GM19023 (cell line): ENCODE measurements around the gene CHRNA3.

ENCODE experiments used
- ATAC-seq: cut with Tn5 transposase; IDR thresholded peaks from one replicate; pipeline ENCODE4 v1.9.1; 2021; ENCODE audit warnings: mild to moderate bottlenecking, moderate library complexity; ENCODE audit not compliant: unreplicated experiment

Gene CHRNA3

GRCh38 chr15:78636378-78636859 is 15.6 kb upstream of the CHRNA3 start:
- ATAC-seq, result no peak

DNA sequence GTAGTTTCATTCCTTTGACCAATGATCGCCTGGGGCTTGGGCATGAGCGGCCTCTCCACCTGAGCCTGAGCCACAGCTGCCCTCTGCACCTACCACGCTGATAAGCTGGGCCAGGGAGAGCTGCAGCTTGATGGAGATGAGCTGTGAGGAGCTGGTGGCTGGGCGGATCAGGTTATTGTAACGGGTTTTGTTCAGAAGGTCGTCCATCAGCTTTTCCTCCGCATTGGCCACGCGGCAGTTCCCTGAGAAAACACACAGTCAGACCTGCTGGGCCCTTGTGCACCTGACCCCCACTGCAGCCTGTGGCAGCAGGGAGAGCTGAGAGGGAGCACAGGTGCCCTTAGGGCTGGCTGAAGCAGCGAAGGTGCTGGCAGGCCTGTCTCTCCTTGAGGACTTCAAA is 14.6 kb upstream of the CHRNA3 start:
- ATAC-seq, result no peak

DNA sequence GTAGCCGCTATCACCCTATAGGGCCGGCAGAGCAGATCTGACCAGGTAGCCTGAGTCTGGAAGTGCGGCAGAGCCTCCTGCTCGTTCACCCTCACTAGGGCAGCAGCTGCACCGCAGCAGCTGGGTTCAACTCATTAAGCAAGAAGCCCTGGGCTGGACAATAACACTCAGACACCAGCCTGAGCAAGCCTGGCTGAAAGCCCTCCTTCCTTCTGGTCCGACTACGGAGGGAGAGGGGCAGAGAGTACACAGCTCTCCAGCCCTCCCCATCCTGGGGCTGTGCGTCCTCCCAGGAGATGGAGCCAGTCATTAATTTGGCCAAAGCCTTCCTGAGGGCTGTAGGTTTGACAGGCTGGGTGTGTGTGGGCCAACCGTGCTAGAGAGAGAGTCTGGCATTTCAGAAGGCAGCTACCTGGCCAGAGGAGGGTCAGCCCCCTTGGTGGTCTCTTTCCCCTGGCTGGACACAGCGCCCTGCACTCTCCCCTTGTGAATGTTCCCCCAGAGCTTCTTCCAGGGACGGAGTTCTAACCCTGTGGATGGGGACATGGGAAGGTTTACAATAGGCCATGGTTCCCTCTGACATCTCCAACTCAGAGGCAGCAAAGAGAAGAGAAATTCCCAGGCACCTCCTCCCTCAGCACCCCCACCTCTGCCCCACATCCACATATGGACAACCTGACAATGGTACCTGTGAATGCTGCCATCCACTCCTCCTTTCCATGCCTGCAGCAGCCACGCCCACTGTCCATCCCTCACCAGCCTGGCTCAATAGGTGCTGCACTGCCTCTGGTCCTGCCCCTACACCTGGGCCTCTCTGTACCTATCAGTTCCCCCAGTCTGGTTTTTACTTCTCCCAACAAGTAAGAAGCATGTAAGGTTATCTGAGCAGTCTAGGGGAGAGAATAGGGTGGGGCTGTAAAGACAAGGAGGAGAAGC is 13.7 kb upstream of the CHRNA3 start:
- ATAC-seq, result no peak

DNA sequence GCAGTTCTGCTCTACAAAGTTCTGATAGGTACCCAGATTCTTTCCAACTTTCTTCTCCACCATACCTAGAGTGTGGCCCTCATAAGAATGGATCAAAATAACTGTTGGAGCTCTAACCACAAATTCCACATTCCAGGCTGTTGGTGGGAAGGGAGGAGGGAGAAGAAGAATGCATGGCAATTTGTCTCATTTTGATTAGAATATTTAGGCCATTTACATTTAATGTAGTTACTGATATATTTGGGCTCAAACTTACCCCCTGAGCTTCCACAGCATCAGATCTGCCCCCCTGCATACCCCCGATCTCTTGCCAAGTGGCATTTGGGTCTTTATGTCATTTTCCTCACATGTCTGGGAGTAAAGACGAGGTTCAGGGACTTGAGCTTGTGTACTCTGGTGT is 12.6 kb upstream of the CHRNA3 start:
- no peak for ATAC-seq

DNA sequence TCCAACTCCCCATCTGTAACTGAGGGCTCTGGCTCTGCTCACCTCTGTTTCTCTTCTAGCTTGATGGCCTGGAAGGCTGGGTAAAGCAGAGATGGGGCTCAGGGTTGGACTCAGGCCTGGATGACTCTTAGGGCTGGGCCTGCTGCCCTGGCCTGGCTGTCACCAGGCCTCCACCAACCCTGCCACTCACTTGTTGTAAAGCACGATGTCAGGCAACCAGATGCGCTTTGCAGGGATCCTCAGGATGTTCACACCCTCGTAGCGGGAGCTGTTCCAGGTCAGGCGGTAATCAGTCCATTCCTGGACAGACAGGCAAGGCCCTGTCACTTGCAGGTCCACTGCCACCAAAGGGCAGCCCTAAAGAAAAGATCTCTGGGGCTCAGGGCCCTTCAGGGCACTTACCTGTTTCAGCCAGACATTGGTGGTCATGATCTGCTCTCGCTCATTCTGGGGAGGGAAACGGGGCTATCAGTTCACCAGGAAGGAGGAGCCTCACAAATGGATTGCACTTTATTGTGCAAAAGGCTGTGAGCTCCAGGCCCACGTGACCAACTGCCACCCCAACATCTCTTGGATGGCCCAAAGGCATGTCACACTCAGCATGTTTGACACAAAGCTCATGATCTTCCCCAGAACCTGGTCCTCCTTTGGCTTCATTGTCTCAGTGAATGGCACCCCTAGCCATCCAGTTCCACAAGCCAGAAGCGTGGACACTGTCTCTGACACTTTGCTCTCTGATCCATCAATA is 10.3 kb upstream of the CHRNA3 start:
- no peak for ATAC-seq

DNA sequence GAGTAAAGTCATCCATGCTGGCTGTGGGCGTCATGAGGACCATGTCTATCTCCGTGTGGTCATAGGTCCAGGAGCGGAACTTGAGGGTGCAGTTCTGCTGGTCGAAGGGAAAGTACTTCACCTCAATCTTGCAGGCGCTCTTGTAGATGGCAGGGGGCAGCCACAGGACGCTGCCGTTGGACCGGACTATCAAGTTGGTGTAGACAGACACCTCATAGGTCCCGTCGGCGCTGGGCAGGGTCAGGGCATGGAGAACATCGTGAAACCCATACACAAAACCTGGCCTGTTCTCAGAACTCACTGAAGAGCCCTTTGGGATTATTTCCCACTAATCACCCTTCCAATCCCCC is 8.9 kb upstream of the CHRNA3 start:
- no peak for ATAC-seq

GRCh38 chr15:78629031-78629715 is 8.4 kb upstream of the CHRNA3 start:
- ATAC-seq, result no peak

- ATAC-seq, result no peak
These were observed 7.4 kb upstream of the CHRNA3 start for GRCh38 chr15:78628227-78628626.

DNA sequence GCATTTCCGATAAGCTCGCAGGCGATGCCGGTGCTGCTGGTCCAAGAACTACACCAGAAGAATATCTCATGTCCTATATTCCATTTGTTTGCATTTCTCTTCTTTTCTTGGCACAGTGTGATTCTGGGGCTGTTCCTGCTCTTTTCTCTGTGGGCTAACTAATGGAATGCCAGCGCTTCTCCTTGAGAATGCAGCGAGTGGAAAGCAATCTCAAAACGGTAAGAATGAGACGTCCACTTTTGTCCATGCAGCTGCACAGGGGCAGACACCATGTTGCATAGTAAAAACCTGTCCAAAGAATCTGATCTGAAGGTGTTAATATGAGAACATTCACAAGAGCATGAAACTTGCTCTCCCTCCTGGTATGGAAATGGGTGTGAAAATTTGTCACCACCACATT is 6.6 kb upstream of the CHRNA3 start:
- ATAC-seq, result no peak

DNA sequence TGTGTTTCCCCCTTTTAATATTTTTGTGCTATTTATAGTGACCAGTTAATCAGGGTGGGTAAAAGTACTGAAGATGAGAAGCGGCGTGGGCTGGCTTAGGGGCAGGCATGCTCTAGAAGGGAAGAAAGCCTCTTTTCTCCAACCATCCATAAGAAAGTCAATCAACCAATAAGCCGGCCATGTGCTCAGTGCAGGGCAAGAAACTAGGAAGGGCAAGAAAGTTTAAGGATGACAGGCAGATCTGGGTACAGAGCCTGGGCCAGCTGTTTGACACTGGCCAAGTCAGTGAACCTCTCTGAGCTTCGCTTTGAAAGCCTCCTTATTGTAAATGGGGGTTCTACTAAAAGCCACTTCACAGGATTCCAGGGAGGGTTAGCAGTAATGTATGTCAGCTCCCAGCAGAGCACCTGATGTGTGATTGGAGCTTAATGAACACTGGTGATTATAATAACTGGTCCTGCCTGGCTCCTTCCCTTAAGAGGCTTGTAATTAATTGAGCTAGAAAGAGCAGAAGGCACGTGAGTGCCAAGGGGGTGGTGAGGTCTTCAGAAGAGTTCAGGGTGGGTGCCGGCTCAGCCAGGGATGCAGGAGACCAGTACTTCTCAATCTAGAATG is 5.7 kb upstream of the CHRNA3 start:
- no peak for ATAC-seq

DNA sequence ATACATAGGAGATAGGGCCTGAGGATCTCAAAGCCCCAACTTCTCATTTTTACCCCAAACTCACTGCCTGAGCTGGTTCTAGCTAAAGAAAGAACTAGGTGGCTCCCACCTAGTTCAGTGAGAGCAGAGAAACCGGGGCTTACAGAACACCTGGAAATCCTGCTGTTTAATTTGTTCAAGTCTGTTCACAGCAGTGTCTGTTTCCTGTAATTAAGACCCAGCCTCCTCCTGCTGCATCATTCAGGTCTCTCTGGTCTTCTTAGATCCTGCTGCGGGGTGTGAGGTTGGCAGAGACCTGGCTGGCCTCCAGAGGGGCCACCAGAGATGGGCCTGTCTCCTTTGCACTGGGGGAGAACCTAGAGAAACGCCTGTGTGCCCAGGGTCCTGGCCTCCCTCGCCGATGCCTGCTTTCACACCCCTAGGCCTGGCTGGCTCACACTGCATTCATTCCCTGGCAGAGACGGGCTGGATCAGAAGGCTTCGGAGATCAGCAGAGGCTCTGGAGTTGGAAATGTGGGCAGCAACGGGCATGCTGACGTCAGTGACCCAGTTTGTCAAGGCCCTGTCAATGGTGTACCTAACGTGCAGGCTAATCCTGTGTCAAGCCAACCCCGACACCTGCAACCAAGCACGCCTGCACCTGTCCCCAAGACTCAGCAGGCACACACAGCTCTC is 4.9 kb upstream of the CHRNA3 start:
- ATAC-seq, result no peak

DNA sequence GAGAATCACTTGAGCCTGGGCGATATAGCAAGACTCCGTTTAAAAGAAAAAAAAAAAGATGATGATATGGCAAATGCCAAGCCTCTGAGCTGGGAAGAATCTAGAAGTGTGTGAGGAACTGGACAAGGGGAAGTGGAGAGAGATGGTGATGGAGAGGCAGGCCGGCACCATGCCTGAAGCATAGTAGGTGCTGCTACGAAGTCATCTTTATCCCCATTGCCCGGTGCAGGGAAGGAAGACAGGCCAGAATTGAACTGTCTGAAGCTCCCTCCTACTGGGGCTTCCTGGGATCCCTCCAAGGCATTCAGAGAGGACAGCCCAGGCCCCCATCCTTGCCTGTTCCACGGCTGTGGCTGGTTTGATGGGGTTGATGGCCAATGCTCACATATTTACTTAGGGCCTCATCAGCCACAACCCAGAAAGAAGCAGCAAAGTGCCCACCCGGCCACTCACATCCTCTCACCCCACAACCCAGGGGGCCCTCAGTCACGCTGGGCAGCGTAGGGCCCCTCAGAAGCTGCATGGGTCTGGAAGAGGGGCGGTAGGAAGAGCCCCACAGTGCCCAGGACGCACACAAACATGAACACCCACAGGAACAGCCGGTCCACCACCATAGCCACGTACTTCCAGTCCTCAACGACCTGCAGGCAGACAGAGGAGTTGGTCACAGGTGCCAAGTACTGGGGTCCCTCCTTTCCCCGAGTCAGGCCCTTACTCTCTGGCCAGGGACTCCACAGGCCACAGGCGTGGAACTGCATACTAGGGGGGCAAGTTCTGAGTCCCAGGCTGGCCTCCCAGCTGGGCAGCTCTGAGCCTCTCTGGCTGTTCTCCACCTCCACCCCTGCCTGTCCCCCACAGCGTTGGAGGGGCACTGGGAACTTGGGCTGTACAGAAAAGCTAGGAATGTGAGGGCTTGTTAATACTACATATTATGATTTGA is 4.1 kb upstream of the CHRNA3 start:
- no peak for ATAC-seq

GRCh38 chr15:78623786-78624497 is 3.1 kb upstream of the CHRNA3 start:
- ATAC-seq, result no peak

DNA sequence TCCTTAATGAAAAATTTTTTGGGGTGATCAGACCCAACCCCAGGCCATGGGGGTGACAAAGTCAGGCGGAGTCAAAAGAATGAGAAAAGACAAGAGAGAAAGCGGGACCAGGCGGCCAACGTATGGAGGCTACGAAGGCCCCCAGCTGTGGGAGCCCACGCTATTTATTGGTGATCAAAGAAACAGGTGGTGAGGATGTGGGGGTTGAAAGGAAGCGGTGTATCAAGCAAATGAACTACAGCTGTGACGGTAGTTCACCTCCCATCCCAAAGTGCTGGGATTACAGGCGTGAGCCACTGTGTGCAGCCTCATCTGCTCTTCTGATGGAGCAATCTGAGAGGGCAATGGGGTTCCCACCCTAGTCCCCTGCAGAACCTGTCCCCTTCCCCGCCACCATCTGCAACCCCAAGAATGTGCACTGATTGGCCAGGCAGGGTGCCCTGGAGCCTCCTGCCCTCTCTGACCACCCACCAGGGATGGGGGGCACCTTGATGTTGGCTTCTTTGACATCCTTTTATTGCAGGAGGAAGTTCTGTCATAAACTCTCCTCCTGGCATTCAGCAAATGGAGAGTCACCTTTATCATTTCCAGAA is 1.1 kb upstream of the CHRNA3 start:
- ATAC-seq, result no peak

- ATAC-seq, result no peak
These were observed 722 bp downstream of the CHRNA3 start for GRCh38 chr15:78620021-78620526.

DNA sequence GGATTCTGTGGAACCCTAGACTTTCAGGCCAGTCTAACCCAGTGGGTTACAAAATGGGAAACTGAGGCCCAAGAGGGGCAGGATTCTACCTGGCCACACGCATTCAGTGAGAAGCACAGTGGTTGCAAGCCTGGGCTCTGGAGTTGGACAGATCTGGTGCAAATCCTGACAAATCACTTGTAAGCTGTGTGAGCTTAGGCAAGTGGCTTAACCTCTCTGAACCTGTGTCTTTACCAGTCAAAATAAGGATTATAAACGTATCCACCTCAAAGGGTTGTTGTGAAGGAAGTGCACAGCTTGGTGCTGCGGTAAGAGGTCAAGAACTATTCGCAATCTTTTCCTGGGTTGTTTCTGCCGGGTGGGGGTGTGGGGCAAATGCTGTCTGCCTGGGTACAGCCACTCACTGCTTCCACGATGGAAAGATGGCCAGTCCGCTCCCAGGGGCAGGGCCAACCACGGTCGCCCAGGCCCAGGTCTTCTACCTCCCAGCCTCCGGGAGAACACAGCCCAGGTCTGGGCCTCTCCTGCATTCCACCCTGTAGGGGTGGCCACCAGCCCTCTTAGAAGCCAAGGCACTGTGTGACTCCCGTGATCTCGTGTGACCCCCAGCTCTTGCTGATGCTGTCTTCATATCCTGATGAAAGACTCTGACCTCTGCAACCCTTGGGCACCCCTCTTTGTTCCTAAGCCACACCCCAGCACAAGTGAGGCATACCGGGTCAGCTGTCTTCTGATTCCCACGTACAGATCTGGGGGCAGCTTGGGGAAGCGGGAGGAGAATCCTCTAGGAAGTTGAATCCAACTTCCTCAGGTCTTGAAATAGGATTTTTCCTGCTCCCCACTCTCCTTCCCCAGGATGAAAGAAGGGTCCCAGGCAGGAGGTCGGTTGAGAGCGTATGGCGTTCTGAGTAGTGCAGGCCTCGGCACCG is 1.5 kb downstream of the CHRNA3 start:
- no peak for ATAC-seq

GRCh38 chr15:78618490-78618934 is 2.3 kb downstream of the CHRNA3 start:
- ATAC-seq, result no peak
